ENCODE results near the gene MMP28.

MMP28 gene

DNA sequence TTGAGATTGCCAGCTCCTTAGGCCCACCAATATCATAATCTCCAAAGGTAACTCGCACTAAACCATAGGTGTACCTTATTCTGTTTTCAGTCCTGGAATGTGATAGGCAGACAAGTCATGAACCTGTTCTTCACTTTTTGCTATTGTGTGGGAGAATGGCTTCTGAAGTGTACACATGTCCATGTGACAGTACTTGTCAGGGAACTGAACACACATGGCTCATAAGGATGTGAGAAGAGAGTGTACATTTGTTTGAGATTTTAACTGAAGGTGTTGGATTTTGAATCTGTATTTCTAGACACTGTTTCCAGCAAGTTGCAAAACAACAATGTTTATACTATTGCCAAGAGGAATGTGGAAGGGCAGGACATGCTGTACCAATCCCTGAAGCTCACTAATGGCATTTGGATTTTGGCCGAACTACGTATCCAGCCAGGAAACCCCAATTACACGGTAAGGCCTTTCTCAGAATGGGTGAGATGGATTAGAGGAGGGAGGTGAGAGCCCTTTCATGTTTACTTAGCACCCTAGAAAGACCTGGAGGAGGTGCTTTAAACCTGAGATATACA is 78.5 kb downstream of the MMP28 start:
- Mint-ChIP-seq H3K4me1 (no peaks in the 10 kb centered on the region), H3K4me3 (no peak overlapping the region), H3K27ac (ENCODE audit: low read depth) (no peak overlapping the region), H3K36me3 (ENCODE audit: insufficient read depth) (peaks cover 20% of the 10 kb centered on the region), H3K9me3 (no peaks in the 10 kb centered on the region), H3K27me3 (no peaks in the 10 kb centered on the region)
- ATAC-seq (replicated peaks; ENCODE audit: extremely low read depth, poor library complexity, severe bottlenecking) (no peak), DNase-seq (ENCODE audit: low spot score in 2 of 2) (no peak)

DNA sequence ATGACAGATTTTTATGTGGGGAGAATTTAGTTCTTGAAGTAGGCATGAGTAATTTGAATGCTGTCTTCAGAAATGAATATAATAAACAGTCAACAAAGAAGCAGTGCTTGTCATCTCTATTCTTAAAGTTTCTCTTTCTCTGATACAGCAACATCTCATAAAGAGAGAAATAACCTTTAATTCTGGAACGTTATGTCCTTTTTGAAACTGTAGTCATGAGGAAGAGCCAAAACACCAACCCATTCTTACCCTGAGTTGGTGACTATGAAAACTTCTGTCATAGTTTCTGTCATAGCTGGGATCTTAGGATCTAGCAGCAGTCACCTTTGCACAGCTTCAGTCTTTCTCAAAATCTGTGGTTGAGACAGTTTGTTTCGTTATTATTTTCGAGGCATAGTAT is 79.3 kb downstream of the MMP28 start:
- H3K36me3 Mint-ChIP-seq (ENCODE audit: insufficient read depth) = peaks cover 22% of the 10 kb centered on the region
- DNase-seq (ENCODE audit: low spot score in 2 of 2) = no peak
- no peak overlapping the region for H3K27ac Mint-ChIP-seq (ENCODE audit: low read depth)
- H3K4me1 Mint-ChIP-seq = peaks cover 1% of the 10 kb centered on the region
- H3K9me3 Mint-ChIP-seq = no peaks in the 10 kb centered on the region
- ATAC-seq (replicated peaks; ENCODE audit: extremely low read depth, poor library complexity, severe bottlenecking) = no peak
- no peaks in the 10 kb centered on the region for H3K27me3 Mint-ChIP-seq
- no peak overlapping the region for H3K4me3 Mint-ChIP-seq
